Measurements from ENCODE around the gene MACROD2. TPM values are rescaled to one million over a fixed set of nuclear protein-coding genes. Genes with fewer than 3 reads are reported as not detected.

Gene MACROD2
- total and polyA plus RNA-seq, 2 of the 4 experiments (the other 2 are of a cell fraction): not detected

- H3K23ac ChIP-seq (ENCODE audit: low read depth, low read length): no peak overlapping the region
- H3K9ac ChIP-seq (ENCODE audit: low read depth, low read length): no peak overlapping the region
- peaks cover 19% of the 10 kb centered on the region for H3K9me3 ChIP-seq (ENCODE audit: control insufficient read depth, insufficient read depth, low read length)
- H3K27me3 ChIP-seq (ENCODE audit: control insufficient read depth, insufficient read depth, low read length): no peaks in the 10 kb centered on the region
- ChIA-PET POLR2A (ENCODE audit: unreplicated experiment) (no interaction called here), CTCF (no interaction called here)
- H4K20me1 ChIP-seq (ENCODE audit: insufficient read depth, low read length): no peaks in the 10 kb centered on the region
- no peaks in the 10 kb centered on the region for H3K36me3 ChIP-seq (ENCODE audit: control insufficient read depth, insufficient read depth, low read length)
- no peak overlapping the region for H3K14ac ChIP-seq (replicated peaks; ENCODE audit: low read depth, low read length)
- no peaks in the 10 kb centered on the region for H3K4me1 ChIP-seq (ENCODE audit: control insufficient read depth, insufficient read depth, low read length)
- H3K18ac ChIP-seq (ENCODE audit: low read depth, low read length): no peak overlapping the region
- no peak overlapping the region for H2BK120ac ChIP-seq (ENCODE audit: low read depth, low read length)
- no peak for DNase-seq
- no peak overlapping the region for H3K4me3 ChIP-seq (ENCODE audit: insufficient read depth, low read depth, low read length)
- no peak overlapping the region for H2BK5ac ChIP-seq (ENCODE audit: low read depth, low read length, poor library complexity, severe bottlenecking)
- H2BK20ac ChIP-seq (ENCODE audit: low read depth, low read length): no peak overlapping the region
- TF ChIP-seq USF2 (IDR thresholded peaks at IDR 0.05; ENCODE audit: low read depth, low read length): no peak
- no peak for TF ChIP-seq CHD1 (IDR thresholded peaks at IDR 0.05; ENCODE audit: low read depth, low read length)
- no peak for TF ChIP-seq RAD21 (IDR thresholded peaks at IDR 0.05; ENCODE audit: low read length)
- no peak for TF ChIP-seq BHLHE40 (IDR thresholded peaks at IDR 0.05; ENCODE audit: low read depth, low read length)
- TF ChIP-seq MAFK (IDR thresholded peaks at IDR 0.05; ENCODE audit: low read depth, low read length): no peak
- TF ChIP-seq RCOR1 (IDR thresholded peaks at IDR 0.05; ENCODE audit: insufficient replicate concordance, low read length): no peak
- TF ChIP-seq NFE2L2 (IDR thresholded peaks at IDR 0.05; ENCODE audit: low read depth, low read length): no peak
- TF ChIP-seq SMC3 (IDR thresholded peaks at IDR 0.05; ENCODE audit: low read depth, low read length): no peak
- TF ChIP-seq MXI1 (IDR thresholded peaks at IDR 0.05; ENCODE audit: borderline replicate concordance, low read depth, low read length): no peak
- TF ChIP-seq MAZ (IDR thresholded peaks at IDR 0.05; ENCODE audit: borderline replicate concordance, low read depth, low read length): no peak
- TF ChIP-seq CTCF (conservative IDR thresholded peaks at IDR 0.05; ENCODE audit: low read depth, low read length): no peak
- TF ChIP-seq RFX5 (IDR thresholded peaks at IDR 0.05; ENCODE audit: low read depth, low read length): no peak
- no peak for TF ChIP-seq CEBPB (IDR thresholded peaks at IDR 0.05; ENCODE audit: low read depth, low read length)
- no peak for TF ChIP-seq FOS (IDR thresholded peaks at IDR 0.05; ENCODE audit: low read depth, low read length)
- TF ChIP-seq ELK1 (IDR thresholded peaks at IDR 0.05; ENCODE audit: borderline replicate concordance, low read depth, low read length): no peak
- no peak for TF ChIP-seq POLR2A (IDR thresholded peaks at IDR 0.05; ENCODE audit: low read depth, low read length)
- H3K4ac ChIP-seq (ENCODE audit: low read depth, low read length): no peak overlapping the region
- ATAC-seq (ENCODE audit: low read depth): no peak
- no peak overlapping the region for H2AK9ac ChIP-seq (replicated peaks; ENCODE audit: low read depth, low read length, poor library complexity)
- no peak overlapping the region for H3K56ac ChIP-seq (ENCODE audit: extremely low read depth, insufficient read depth, low read length)
- intact Hi-C loops (cut with micrococcal nuclease) (no loop called here), in situ Hi-C loops (cut with MboI; ENCODE audit: low sequenced_read_pairs) (no loop called here), dilution Hi-C loops (cut with HindIII; ENCODE audit: low sequenced_read_pairs, unreplicated experiment) (no loop called here)
- no peaks in the 10 kb centered on the region for H3K79me1 ChIP-seq (ENCODE audit: low read depth in 1 of 2, low read length in 2 of 2)
- H4K8ac ChIP-seq (ENCODE audit: low read depth in 2 of 2, low read length in 2 of 2): no peak overlapping the region
- no peaks in the 10 kb centered on the region for H3K9me1 ChIP-seq (ENCODE audit: insufficient read depth, low read length)
- H4K91ac ChIP-seq (ENCODE audit: insufficient read depth, low read depth, low read length): no peak overlapping the region
- H3K4me2 ChIP-seq (ENCODE audit: low read depth, low read length): no peak overlapping the region
- BruUV-seq (replicated peaks): no TSS peak
- H3K27ac ChIP-seq (ENCODE audit: insufficient read depth, low read length): no peak overlapping the region
- WGBS, 2 experiments (ENCODE audit: extremely low coverage in 2 of 2, insufficient read length in 1 of 2): 80% methylated on average over 1 of the region's 8 CpGs; no CpG with 5 or more reads in 1 of the 2 experiments
- no peak overlapping the region for H2AFZ ChIP-seq (replicated peaks; ENCODE audit: low read length, poor library complexity)
- H4K5ac ChIP-seq (ENCODE audit: low read depth, low read length): no peak overlapping the region
- no peak overlapping the region for H2BK15ac ChIP-seq (ENCODE audit: low read depth, low read length)
- no peak overlapping the region for H2AK5ac ChIP-seq (ENCODE audit: low read depth, low read length)
Measured at GRCh38 chr20:15847196-15847784, 1852.0 kb downstream of the MACROD2 start.

Measured in IMR-90 (cell line).